Amniotic stem cell (primary cell): ENCODE results near the gene MYL4.
"Not testable (repeated sequence)": the region's sequence is repeated elsewhere in the genome, so short reads cannot be mapped to it uniquely, and the experiment has no call there.

Source experiments
- DNase-seq: peaks from one replicate; lab custom pipeline; 2025; lab: John Stamatoyannopoulos, UW

Gene MYL4

GRCh38 chr17:47243737-47244598 is 34.8 kb downstream of the MYL4 start:
- no peak for DNase-seq

GRCh38 chr17:47244697-47245096 is 35.5 kb downstream of the MYL4 start:
- no peak for DNase-seq

GRCh38 chr17:47246120-47246519 is 37.0 kb downstream of the MYL4 start:
- no peak for DNase-seq

- DNase-seq: no peak
Observed at GRCh38 chr17:47250855-47251254, 41.7 kb downstream of the MYL4 start.

DNA sequence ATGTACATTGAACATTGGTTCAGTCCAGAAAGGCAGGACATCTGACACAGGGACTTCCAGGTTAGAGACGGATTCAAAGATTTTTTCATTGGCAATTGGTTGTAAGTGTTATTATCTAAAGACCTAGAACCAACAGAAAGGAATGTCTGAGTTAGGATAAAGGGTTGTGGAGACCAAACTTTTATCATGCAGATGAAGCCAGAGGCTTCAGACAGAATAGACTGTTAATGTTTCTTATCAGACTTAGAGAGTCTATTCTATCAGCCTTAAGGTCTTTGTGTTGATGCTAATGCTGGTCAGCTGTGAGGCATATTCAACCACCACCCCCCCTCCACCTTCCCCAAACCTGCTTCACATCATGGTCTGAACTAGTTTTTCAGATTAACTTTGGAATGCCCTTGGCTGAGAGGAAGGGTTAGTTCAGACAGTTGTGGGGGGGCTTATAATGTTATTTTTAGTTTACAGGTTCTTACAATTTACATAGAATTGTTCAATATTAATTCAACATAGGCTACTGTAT is 42.3 kb downstream of the MYL4 start:
- DNase-seq: no peak

DNA sequence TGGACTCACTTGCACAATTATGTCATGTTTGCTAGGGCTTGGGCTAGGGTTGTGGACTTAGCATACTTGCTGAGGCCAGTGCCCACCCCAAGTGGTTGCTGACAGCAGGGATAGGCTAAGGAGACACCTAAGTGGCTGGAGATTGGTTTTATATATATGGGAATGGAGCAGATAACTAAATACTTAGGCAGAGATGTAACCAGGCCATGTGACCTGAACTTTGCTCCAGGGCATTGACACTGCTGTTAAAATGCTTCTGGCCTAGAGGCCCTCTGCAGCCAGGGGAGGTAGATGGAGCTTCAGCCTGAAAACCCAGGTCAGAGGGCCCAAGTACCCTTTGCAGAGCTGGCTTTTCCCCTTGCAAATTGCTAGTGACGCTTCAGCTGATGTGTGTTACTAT is 43.1 kb downstream of the MYL4 start:
- DNase-seq: no peak

- no peak for DNase-seq
Observed at GRCh38 chr17:47252766-47253512, 43.8 kb downstream of the MYL4 start.

DNA sequence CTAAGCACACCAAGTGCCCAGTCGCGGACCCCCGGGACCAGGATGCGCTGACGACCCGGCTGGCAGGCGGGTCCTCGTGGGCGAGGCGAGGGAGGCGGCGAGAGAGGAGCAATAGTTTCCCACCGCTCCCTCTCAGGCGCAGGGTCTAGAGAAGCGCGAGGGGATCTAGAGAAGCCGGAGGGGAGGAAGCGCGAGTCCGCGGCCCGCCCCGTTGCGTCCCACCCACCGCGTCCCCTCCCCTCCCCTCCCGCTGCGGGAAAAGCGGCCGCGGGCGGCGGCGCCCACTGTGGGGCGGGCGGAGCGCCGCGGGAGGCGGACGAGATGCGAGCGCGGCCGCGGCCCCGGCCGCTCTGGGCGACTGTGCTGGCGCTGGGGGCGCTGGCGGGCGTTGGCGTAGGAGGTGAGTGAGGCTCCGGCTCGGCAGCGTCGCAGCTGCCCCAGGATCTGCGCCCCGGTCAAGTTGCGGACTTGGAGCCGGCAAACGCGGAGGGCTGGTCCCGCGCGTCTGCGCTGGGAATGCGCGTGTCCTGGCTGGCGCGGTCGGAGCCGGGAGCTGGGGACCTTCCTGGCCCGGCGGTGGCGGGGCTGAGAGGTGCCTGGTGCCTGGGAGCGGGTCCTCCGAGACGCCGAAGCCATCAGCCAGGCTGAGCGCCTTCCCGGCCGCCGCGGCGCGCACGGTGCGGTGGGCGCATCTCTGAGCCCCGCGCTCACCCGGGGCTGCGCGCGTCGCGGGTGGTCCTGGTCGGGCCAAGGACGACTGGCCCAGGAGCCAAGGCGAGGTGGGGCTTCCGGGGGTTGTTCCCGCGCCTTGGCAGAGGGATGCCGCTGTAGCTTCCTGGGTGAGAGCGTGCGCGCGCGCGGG is 44.6 kb downstream of the MYL4 start, which contains the start of gene ITGB3:
TSS of gene ITGB3 (plus strand) at position 287 of the 862 bp plus-strand sequence. CDS start at position 322, 35 bp downstream.
- DNase-seq: peak; percentile 31

DNA sequence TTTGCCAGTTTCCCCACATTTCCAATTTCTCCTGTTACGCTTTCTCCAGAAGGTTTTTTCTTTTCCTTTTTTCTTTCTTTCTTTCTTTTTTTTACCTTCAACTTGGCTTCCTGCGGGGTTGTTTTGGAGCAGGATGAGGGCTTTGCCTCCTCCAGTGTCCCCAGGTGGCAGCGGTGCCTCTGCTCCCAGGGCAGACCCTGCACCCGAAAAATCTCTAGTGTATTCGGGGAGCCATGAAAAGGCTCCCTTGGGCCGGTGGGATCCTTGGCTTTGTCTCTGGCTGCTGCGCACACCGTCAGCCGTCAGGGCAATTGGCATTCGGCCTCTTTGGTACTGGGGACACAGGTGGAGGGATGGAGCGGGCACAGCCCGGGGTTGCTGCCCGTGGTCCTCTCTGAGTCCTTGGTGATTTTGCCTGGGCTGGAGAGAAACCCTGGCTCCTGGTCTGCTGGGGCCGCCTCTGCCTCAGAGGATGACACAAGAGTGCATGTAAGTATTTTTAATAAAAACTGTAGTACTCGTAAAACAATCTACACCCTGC is 45.3 kb downstream of the MYL4 start:
- no peak for DNase-seq

DNA sequence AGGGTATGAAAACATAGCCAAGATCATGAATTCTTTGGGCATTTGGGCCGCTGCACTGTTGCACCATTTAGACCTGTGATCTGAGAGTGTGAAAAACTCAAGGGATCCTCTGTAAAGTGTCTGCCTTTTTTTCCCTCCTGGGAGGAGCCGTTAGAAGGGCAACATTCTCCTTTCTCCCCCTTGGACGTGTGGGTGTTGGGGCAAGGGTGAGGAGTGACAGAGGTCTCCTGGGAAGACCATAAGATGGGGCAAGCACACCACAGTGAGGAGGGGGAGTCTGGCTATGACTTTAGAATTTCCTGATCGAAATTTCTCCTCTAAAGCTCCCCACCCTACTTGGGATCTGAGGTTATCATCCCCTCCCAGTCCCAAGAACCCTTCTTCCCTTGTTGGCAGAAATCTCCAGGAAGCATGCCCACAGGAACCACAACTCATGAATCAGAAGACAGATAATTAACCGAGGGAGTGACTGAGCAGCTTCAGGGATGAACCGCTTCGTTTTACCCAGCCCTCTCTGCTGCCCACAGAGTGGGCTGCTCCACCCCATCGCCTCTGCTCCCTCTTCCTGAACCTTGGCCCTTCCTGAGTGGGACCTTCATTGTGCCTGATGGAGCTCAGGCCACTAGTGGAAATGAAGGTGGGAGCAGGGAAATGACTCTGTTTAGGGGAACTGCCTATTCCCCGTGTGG is 48.6 kb downstream of the MYL4 start:
- DNase-seq: peak; percentile 17

DNA sequence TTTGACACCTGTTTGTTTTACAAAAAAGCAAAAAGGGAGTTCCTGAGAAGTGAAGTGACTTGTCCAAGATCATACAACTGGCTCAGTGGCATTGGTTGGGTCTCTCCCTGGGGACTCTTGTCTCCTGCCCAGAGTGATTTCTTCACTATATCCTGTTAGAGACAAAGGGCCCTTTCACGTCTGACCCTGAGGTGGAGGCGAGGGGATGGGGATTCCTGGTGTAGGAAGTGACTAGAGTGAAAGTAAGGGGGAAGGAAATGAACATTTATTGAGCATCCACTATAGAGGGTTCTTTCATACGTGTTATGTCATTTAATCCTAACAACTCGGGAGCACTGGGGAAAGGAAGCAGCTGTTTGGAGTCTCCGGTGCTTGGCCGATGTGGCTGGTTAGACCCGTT is 53.4 kb downstream of the MYL4 start:
- no peak for DNase-seq

- no peak for DNase-seq
Observed at GRCh38 chr17:47264166-47264565, 55.0 kb downstream of the MYL4 start.

DNA sequence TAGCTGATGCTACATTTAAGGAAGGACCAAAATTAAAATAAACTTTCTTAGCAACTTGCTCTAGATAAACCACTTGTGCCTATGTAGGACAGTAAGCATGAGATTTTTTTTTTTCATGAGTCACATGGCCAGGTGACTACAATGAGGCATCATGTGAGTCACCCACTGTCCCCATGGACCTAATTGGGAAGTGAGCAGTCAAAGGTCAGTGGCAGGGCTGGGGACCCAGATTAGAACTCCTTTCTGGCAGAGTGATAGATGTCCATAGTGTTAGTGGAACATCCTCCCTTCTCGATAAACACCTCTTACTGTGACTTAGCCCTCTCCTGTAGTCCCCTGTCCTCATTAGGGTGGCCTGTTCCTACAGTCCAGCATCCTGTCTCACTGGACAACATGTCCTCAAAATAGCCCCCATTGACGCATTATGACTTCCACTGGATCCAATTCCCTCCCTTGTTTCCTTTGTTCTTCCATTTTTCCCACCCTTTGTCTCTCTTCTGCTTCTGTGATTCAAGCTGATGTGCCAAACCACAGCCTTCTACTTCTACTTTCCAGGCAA is 56.9 kb downstream of the MYL4 start:
- DNase-seq: peak; percentile 14

DNA sequence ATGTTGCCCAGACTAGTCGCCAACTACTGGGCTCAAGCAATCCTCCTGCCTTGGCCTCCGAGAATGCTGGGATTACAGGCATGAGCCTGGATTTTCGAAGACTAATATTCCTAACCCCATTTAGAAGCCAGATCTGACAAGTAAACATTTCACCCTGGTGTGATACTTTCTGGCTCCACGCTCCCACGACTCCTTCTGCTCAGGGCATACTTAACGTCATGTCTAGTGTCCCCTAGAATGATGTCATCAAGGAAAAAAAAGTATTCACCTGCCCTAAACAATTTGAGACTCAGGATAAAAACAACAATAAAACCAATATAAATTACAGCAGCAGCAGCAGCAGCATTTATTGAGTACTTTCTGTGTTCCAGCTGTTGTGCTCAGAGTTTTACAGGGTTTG is 57.6 kb downstream of the MYL4 start:
- no peak for DNase-seq

GRCh38 chr17:47267354-47267828 is 58.2 kb downstream of the MYL4 start:
- peak; percentile 38 for DNase-seq

DNA sequence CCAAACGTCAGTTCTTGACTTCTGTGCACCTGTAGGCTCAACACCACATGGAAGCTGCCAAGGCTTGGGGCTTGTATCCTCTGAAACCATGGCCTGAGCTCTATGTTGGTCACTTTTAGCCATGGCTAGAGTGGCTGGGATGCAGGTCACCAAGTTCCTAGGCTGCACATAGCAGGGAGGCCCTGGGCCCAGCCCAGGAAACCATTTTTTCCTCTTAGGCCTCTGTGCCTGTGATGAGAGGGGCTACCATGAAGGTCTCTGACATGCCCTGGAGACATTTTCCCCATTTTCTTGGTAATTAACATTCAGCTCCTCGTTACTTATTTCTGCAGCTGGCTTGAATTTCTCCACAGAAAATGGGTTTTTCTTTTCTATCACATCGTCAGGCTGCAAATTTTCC is 59.8 kb downstream of the MYL4 start:
- not testable (repeated sequence) for DNase-seq

DNA sequence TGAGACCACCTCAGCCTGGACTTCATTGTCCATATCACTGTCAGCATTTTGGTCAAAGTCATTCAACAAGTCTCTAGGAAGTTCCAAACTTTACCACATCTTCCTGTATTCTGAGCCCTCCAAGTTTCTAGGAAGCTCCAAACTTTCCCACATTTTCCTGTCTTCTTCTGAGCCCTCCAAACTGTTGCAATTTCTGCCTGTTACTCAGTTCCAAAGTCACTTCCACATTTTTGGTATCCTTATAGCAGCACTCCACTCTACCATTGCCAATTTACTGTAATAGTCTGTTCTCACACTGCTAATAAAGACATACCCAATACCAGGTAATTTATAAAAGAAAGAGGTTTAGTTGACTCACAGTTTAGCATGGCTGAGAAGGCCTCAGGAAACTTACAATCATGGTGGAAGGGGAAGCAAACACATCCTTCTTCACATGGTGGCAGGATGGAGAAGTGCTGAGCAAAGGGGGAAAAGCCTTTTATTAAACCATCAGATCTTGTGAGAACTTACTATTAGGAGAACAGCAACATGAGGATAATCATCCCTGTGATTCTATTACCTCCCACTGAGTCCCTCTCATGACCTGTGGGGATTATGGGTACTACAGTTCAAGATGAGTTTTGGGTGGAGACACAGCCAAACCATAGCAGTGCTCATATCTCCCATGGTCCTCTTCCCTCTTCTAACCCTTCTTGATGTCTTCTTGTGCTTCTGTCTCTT is 60.6 kb downstream of the MYL4 start:
- DNase-seq: not testable (repeated sequence)

DNA sequence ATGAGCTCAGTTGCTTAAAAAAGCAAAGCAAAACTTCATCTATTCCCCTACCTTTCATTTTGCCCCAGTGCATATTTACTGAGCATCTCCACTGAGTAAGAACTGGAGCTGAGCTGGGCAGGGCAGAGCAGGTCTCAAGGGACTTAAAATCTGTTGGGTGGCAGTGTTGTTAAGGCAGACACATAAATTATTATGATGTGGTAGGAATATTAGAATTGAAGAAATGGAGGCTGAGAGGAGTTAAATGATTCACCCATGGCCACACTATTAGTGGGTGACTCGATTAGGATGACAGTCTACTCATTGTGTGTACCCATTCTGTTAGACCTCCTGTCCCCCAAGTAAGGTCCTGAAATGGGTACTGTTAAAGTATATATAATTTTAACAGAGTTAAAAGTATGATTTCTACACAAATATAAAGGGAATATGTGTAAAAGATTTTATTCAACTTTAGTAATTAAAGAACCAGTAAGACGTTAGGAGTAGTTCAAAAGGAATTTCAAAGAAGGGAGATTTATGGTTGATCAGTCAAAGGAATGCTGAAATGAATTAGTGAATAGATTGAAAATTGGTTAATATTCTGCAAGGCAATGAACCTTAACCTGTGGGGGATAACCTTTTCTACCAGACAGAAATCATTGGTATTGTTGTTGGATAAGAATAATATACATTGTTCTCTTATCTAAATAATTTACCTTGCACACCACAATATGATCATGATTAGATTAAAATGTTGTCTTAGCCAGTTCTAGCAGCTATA is 62.0 kb downstream of the MYL4 start:
- no peak for DNase-seq

- DNase-seq: no peak
Observed at GRCh38 chr17:47272491-47272890, 63.3 kb downstream of the MYL4 start.
